Brain microvascular endothelial cell (primary cell): Measurements from ENCODE around the gene WFDC8.

Source experiments
- DNase-seq: peaks from one replicate; pipeline ENCODE4 v3.0.0-alpha.2; 2020
- H3K27ac ChIP-seq: fragments of 250-450 bp; sonication (Bioruptor Pico); 2 replicates; pipeline ENCODE4 v1.5.1; 2020; ENCODE audit warnings: mild to moderate bottlenecking, moderate library complexity
- H3K27me3 ChIP-seq: fragments of 250-450 bp; sonication (Bioruptor Pico); replicated peaks from 2 replicates; pipeline ENCODE4 v1.5.1; 2020; ENCODE audit warnings: mild to moderate bottlenecking
- H3K36me3 ChIP-seq: fragments of 250-450 bp; sonication (Bioruptor Pico); replicated peaks from 2 replicates; pipeline ENCODE4 v1.5.1; 2020; ENCODE audit warnings: mild to moderate bottlenecking
- H3K4me3 ChIP-seq: 2 replicates; pipeline ENCODE4 v1.5.1; 2011; ENCODE audit warnings: low read depth, mild to moderate bottlenecking, control low read depth, low read length, moderate library complexity
- CTCF ChIP-seq: IDR thresholded peaks from 2 replicates; pipeline ENCODE4 v1.5.1; 2011; ENCODE audit warnings: low read depth, mild to moderate bottlenecking, moderate library complexity, low read length, control low read depth, inconsistent platforms; ENCODE audit errors: missing control alignments
- in situ Hi-C: cut with HindIII; loops from 2 replicates; pipeline ENCODE4 v1.10.0; 2017; ENCODE audit warnings: low sequenced_read_pairs, low pct_ligation_motif_present

Gene WFDC8

GRCh38 chr20:45564760-45565276 is 14.3 kb downstream of the WFDC8 start:
- Histone ChIP-seq H3K4me3 (no peak overlapping the region), H3K36me3 (no peaks in the 10 kb centered on the region), H3K27me3 (no peaks in the 10 kb centered on the region), H3K27ac (no peak overlapping the region)
- in situ Hi-C loops = no loop called here
- TF ChIP-seq CTCF = no peak
- DNase-seq = no peak

- TF ChIP-seq CTCF = no peak
- no peak for DNase-seq
- H3K27me3 ChIP-seq = no peaks in the 10 kb centered on the region
- in situ Hi-C loops = no loop called here
- H3K4me3 ChIP-seq = no peak overlapping the region
- H3K27ac ChIP-seq = no peak overlapping the region
- H3K36me3 ChIP-seq = no peaks in the 10 kb centered on the region
Measured at GRCh38 chr20:45555198-45555597, 23.9 kb downstream of the WFDC8 start.

GRCh38 chr20:45552456-45552855 is 26.6 kb downstream of the WFDC8 start:
- Histone ChIP-seq H3K27me3 (no peaks in the 10 kb centered on the region), H3K36me3 (no peaks in the 10 kb centered on the region), H3K27ac (no peak overlapping the region), H3K4me3 (no peak overlapping the region)
- no peak for DNase-seq
- in situ Hi-C loops = no loop called here
- TF ChIP-seq CTCF = no peak

- no peak for DNase-seq
- TF ChIP-seq CTCF = no peak
- H3K36me3 ChIP-seq = no peaks in the 10 kb centered on the region
- in situ Hi-C loops = no loop called here
- no peak overlapping the region for H3K27ac ChIP-seq
- H3K4me3 ChIP-seq = no peak overlapping the region
- H3K27me3 ChIP-seq = no peaks in the 10 kb centered on the region
Measured at GRCh38 chr20:45550765-45551164, 28.3 kb downstream of the WFDC8 start.

- Histone ChIP-seq H3K4me3 (no peak overlapping the region), H3K27ac (no peak overlapping the region), H3K36me3 (no peaks in the 10 kb centered on the region), H3K27me3 (no peaks in the 10 kb centered on the region)
- in situ Hi-C loops = no loop called here
- no peak for TF ChIP-seq CTCF
- DNase-seq = no peak
Measured at GRCh38 chr20:45548410-45548809, 30.7 kb downstream of the WFDC8 start.

- in situ Hi-C loops = no loop called here
- Histone ChIP-seq H3K4me3 (no peak within 1 kb of the TSS), H3K27ac (no peak within 1 kb of the TSS), H3K27me3 (no peaks in the 10 kb centered on the region), H3K36me3 (no peaks in the 10 kb centered on the region)
- TF ChIP-seq CTCF = no peak
- DNase-seq = no peak
Measured at GRCh38 chr20:45547206-45547770, 31.8 kb downstream of the WFDC8 start, which contains the start of gene EPPIN. EPPIN (minus strand) TSS chr20:45547401; CDS start chr20:45547357, 44 bp downstream.
